Astrocyte of the spinal cord (primary cell): ENCODE results near the gene PPP6R1.
A peak's percentile ranks its signal among the peaks of the same experiment; 100 is the strongest.

Source experiments
- DNase-seq: peaks from one replicate; pipeline ENCODE4 v3.0.0; 2011; ENCODE audit warnings: low read depth, low spot score
- H3K4me3 ChIP-seq: 2 replicates; pipeline ENCODE4 v1.5.1; 2011; ENCODE audit warnings: low read depth, mild to moderate bottlenecking, low read length, moderate library complexity
- CTCF ChIP-seq: IDR thresholded peaks from 2 replicates; pipeline ENCODE4 v1.5.1; 2012; ENCODE audit warnings: low read depth, mild to moderate bottlenecking, low read length, inconsistent platforms
- in situ Hi-C: cut with HindIII; loops from 2 replicates; pipeline ENCODE4 v1.10.0; 2017; ENCODE audit warnings: low sequenced_read_pairs

PPP6R1 gene

GRCh38 chr19:55283548-55284377 lies 24.9 kb upstream of the PPP6R1 start, which contains the start of gene BRSK1:
TSS of gene BRSK1 (plus strand) at chr19:55283997. CDS start at chr19:55284443, 446 bp downstream.
- H3K4me3 ChIP-seq: peak within 1 kb of the TSS; percentile 49
- TF ChIP-seq CTCF: no peak
- DNase-seq: peak; percentile 51
- in situ Hi-C loops: no loop called here

- TF ChIP-seq CTCF: no peak
- in situ Hi-C loops: no loop called here
- peak; percentile 97 for DNase-seq
These were observed 21.2 kb upstream of the PPP6R1 start, which contains the start of gene HSPBP1 for GRCh38 chr19:55279770-55280643. TSS of gene HSPBP1 (minus strand) at chr19:55280110. CDS start at chr19:55279608, 502 bp downstream.

GRCh38 chr19:55279340-55279739 lies 20.5 kb upstream of the PPP6R1 start:
- in situ Hi-C loops: no loop called here
- DNase-seq: no peak
- no peak for TF ChIP-seq CTCF
- H3K4me3 ChIP-seq: peak overlapping the region; percentile 93

More at GRCh38 chr19:55279770-55280643, 21.2 kb upstream of the PPP6R1 start, which contains the start of gene HSPBP1:
- peak within 1 kb of the TSS; percentile 93 for H3K4me3 ChIP-seq

GRCh38 chr19:55278391-55279135 lies 19.7 kb upstream of the PPP6R1 start:
- no peak overlapping the region for H3K4me3 ChIP-seq
- DNase-seq: no peak
- TF ChIP-seq CTCF: no peak
- in situ Hi-C loops: no loop called here

GRCh38 chr19:55277494-55277893 lies 18.7 kb upstream of the PPP6R1 start:
- no peak for TF ChIP-seq CTCF
- in situ Hi-C loops: no loop called here
- no peak for DNase-seq
- H3K4me3 ChIP-seq: no peak overlapping the region
